SH-SY5Y (cell line): ENCODE measurements around the gene PSMD11.

Experiments
- GATA2 ChIP-seq: IDR thresholded peaks from 2 replicates; pipeline ENCODE4 v1.6.1; 2011; ENCODE audit warnings: mild to moderate bottlenecking, low read depth, low read length
- GATA3 ChIP-seq: IDR thresholded peaks from 2 replicates; pipeline ENCODE4 v1.6.1; 2011; ENCODE audit warnings: low read depth, mild to moderate bottlenecking, low read length, moderate library complexity

Gene PSMD11

DNA sequence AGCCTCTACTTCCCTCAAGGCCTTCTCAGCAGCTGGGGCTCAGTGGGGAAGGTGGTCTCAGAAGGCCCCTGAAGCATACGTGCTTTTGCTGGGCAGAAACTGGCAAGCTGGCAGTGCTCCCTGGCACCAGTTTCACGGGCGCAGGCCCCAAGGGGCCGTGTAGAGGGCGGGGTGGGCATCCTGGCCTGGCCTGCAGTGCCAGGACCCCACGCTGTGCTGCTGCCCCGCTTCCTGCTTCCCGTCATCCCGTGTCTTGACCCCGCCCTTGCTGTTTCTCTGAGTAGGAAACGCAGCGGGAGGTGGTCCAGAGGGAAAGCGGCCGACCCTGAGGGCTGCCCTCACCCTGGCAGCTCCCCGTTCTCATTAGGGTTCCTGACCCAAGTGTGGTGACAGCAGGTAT, 49.3 kb downstream of the PSMD11 start:
- TF ChIP-seq GATA2 (no peak), GATA3 (no peak)

DNA sequence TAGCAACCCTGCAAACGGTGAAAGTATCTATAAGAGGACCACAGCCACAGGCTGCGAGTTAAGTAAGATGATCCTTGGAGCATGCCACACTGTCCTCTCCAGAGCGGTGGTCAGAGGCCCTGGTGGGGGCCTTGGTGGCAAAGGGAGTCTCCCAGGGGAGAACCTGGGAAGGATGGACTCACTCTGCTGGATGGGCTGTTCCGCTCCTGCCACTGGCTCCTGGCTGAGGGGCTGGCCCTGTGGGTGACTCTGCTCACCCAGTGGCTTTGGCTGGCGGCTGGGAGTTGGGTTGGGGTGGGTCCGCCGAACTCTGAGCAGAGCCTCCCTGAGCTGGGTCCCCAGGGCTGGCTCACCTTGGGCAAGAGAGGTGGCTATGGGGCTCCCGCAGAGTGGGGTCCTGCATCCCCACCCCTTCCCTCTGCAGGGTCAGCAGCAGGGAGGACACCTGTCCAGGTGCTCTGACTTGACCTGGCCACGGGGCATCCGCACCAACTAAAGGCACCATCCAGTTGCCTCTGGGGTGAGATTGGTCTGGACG, 49.7 kb downstream of the PSMD11 start:
- no peak for TF ChIP-seq GATA2
- TF ChIP-seq GATA3 = no peak

DNA sequence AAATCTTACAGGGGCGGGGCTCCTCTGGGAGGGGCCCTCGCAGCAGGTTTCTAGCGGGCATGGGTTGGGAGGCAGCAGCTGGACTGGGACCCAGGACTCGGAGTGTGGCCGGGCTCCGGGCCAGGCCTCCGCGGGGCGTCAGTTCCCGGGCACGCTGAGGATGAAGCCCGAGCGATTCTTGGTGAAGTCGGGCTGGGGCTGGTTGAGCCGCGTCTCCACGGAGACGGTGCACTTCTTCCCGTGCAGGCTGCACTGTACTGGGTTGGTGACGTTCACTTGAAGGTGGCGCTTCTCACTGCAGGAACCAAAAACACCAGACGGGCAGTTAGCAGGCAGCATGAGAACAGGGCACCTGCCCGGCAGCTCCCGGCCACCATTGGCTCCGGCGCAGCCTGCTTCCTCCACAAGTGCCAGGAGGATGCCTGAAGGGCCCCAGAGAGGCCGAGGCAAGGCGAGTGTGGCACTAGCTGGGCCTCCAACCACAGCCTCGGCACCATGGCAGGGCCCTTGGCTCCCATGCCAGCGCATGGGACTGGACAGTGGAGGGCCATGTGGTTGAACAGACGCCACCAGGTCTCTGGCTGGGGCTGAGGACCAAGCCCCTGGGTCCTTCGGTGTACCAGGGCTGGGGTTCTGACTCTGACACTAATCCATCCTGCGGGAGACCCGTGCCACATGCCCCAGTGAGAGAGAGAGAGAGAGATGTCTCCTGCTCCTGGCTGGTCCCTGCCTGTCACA, 50.5 kb downstream of the PSMD11 start:
- TF ChIP-seq GATA3 (no peak), GATA2 (no peak)

DNA sequence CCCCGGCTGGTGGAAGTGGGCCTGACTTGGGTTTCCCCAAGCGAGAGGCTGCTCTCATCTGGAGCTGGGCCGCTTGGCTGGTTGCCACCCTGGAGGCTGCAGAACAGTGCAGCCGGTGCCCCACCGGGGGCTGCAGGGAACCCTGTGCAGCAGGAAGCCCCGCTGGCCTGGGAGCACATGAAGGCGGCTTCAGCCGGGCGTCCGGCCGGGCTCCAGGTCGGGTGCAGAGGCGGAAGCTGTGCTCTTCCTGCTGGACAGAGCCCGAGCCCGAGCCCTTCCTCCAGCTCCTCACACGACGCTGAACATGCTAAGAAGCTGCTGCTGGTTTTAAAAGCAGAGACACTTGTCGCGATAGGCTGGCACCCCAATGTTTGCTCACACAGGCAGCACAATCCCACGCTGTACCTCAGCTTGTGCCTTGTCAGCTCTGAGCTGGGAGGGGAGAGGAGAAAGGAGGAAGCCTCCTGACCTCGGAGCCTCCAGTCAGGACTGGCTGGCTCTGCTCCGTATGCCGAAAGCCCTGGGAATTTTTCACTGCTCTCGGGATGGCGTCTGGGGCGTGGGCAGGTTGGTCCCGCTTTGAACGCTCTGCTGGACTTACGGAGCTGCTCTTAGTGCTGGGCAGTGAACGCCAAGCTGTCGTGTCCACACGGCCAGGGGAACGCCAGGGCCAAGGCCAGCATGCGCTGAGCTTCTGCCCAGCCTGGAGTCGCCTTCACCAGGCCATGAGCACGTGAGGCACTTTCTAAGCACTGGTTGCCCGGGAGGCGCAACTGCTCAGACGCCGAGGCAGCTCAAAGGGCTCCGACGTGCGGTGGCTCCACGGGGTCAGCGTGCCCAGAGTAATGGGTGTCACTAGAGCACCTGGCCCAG, 51.3 kb downstream of the PSMD11 start:
- TF ChIP-seq GATA3 = no peak
- no peak for TF ChIP-seq GATA2

- TF ChIP-seq GATA2 (no peak), GATA3 (no peak)
These were observed 52.2 kb downstream of the PSMD11 start for GRCh38 chr17:32496395-32497073.

DNA sequence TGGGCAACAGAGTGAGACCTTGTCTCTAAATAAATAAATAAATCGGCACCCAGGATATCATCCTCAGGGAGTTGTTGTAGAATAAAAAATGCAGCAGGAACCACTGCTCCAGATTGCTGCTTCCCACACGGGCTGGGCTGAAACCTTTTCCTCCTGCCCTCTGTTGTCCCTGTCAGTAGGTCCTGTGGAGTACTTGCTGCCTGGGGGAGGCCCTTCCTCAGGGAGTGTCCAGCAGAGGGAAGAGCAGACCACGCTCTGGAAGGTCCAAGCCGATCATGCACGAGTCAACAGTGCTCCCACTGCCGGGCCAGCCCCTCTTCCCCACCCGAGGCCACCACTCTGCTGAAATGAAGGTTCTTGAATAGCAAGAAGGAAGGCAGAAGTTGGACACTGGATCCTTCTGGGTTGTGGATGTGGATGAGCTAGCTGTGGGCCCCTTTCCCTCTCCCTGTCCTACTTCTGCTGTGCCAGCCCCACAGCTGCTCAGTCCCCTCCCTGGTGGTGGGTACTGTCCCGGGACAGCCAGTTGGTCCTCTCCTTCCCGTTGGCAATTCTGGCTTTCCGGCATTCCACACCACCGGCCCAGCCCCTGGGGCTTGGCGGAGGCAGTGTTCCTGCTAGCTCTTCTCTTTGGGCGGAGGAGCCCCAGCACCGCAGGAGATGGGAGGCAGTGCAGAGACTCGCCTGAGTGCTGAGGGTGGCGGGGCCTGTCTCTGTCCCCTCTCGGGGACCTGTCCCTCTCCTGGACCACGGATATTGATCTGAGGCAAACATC, 53.3 kb downstream of the PSMD11 start:
- TF ChIP-seq GATA2 (no peak), GATA3 (no peak)

DNA sequence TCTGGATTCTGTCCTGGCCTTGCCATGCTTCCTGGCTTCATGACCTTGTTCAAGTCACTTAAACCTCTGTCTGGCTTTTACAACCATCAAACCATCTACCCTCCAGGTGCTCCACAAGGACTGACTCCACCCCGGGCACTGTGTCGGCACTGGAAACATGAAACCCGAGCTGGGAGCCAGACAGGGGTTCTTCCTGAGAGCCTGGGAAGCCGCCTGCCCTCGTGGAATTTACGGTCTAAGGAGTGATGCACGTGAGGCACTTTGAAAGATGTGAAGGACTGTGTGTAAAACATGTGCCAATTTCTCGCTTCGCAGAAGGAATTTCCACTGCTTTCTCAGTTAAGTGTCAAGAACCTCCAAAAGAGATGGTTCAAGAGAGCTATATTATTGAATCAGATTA, 54.1 kb downstream of the PSMD11 start:
- TF ChIP-seq GATA3 = no peak
- TF ChIP-seq GATA2 = no peak

- TF ChIP-seq GATA2 (no peak), GATA3 (no peak)
These were observed 57.7 kb downstream of the PSMD11 start for GRCh38 chr17:32502013-32502412.

DNA sequence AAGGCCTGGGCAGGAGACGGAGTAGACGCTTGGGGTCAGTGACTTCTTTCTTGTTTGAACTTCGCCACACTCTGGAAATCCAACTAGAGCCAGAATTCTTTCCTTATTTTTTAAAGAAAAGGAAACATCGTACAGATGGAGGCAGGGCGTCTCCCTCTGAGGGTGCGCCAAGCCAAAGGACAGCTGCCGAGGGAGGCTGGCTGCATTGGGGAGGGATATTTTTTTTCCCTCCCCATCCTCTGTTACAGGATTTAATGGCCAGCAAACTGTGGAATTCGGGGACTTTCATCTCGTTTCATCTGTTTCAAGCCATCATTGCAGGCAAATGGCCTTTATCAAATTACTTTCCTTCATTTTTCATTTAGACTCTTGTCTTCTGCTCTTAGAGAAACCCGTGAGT, 58.4 kb downstream of the PSMD11 start:
- TF ChIP-seq GATA3 (no peak), GATA2 (no peak)

DNA sequence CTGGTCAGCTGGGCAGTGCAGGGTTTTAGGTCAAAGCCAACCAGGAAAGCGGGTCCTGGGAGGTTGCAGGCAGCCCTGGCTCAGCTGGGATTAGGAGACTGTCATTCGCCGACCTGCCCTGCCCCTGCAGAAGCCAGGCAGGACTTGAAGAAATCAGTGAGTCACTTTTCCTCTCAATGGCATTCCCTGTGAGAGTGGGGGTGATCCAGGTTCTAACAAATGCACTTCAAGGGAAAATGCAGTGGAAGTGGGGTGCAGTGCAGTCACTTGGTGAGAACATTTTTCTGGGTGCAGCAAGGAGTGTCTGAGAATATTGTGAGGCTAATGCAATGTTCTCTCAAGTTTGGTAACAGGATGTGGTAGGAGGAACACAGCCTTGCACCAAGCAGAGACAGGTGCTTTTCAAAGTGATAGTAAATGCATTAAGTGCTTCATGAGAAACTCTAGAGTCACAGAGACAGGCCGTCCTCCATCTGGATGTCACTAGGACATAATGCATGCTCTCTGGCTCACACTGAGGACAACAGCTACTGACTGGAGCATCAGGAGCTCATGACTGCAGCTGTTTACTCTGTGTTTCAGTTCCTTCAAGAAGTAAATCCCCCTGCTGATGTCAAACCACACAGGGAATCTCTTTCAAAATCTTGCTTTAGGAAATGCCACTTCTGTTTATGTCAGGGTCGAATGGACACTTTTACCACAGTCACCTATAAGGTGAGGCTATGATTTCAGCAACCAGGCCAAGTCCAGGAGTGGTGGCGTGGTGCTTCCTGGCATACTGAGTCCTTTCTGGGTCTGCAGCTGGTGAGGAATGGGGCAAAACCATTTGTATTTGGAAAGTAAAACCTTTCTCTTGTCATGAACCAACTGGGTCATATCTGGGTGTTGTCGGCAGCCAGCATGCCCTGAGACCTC, 59.2 kb downstream of the PSMD11 start:
- TF ChIP-seq GATA2 (no peak), GATA3 (no peak)

DNA sequence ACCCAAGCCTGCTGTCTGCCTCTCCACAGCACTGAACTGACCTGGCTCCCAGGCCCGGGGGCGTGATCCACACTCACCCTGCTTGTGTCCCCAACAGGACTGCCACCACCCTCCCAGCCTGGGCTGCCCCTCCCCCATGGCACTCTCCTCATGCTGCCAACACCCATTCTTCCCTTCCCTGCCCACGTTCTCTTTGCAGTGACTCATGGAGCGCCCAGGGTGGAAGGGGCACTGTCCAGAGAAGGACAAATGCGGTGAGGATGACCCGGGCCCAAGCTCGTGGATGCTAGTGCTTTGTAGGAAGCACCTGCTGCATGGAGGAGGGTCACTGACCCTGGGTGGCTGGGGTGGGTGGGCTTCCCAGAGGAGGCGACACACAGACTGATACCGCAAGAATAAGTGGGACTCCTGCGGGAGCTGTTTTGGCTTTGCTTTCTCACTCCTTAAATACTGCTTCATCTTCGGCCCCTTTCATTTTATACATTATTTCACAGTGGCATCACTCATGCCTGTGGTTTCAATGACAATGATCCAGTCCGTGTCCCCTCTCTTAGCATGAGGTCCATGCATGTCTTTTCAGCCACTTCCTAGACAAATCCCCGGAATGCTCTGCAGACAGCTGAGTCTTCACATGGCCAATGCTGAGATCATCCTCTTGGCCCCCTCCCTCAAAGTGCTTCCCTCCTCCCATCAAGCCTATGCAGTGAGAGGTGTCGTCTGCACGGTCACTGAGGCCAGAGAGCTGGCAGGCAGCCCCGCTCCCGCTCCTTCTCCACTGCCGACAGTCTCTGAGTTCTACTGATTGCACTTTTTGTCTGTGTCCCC, 60.1 kb downstream of the PSMD11 start:
- no peak for TF ChIP-seq GATA2
- no peak for TF ChIP-seq GATA3

- TF ChIP-seq GATA2 (no peak), GATA3 (no peak)
These were observed 64.6 kb downstream of the PSMD11 start for GRCh38 chr17:32508926-32509325.

DNA sequence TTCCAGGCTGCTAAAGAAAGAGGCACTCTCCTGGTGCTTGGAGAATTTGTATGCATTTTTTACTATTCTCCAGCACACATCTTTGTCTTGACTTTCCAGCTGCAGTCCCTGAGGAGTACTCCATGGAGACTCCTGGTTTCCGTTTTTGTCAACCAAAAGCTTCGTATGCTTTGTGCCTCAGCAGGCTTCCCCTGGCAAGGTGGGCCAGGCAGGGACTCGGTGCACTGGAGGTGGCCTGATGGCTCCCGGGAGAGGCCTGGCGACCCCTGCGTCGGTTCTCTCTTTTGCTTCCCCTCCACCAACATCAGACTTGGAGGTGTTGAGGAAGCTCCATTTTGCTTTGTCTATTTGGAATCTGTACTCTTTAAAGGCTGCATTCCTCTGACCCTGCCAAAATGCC, 66.2 kb downstream of the PSMD11 start:
- no peak for TF ChIP-seq GATA2
- no peak for TF ChIP-seq GATA3
